Endothelial cell (in vitro differentiated cells): ENCODE data around the gene DTNBP1. TPM values are rescaled to one million over a fixed set of nuclear protein-coding genes. Genes with fewer than 3 reads are reported as not detected.
"Not testable (repeated sequence)": the region's sequence is repeated elsewhere in the genome, so short reads cannot be mapped to it uniquely, and the experiment has no call there.

Experiments used
- DNase-seq: peaks from one replicate; pipeline ENCODE4 v3.0.0; 2021; ENCODE audit warnings: low spot score
- H3K27ac Mint-ChIP-seq: one replicate; pipeline ENCODE4 v1.8.0; 2021; ENCODE audit warnings: mixed read lengths, inconsistent platforms; ENCODE audit not compliant: unreplicated experiment
- H3K27me3 Mint-ChIP-seq: one replicate; pipeline ENCODE4 v1.8.0; 2021; ENCODE audit warnings: mild to moderate bottlenecking, moderate library complexity, mixed read lengths, inconsistent platforms; ENCODE audit not compliant: unreplicated experiment
- H3K36me3 Mint-ChIP-seq: one replicate; pipeline ENCODE4 v1.8.0; 2021; ENCODE audit warnings: mild to moderate bottlenecking, low read depth, mixed read lengths, inconsistent platforms; ENCODE audit not compliant: unreplicated experiment
- H3K4me1 Mint-ChIP-seq: one replicate; pipeline ENCODE4 v1.8.0; 2021; ENCODE audit warnings: mild to moderate bottlenecking, mixed read lengths, inconsistent platforms; ENCODE audit not compliant: unreplicated experiment
- H3K4me3 Mint-ChIP-seq: one replicate; pipeline ENCODE4 v1.8.0; 2021; ENCODE audit warnings: mild to moderate bottlenecking, mixed read lengths, inconsistent platforms; ENCODE audit not compliant: unreplicated experiment
- H3K9me3 Mint-ChIP-seq: one replicate; pipeline ENCODE4 v1.8.0; 2021; ENCODE audit warnings: mixed read lengths, inconsistent platforms; ENCODE audit not compliant: unreplicated experiment
- total RNA-seq: library from RNA; stranded (reverse); fragmentation: NEBNext Ultra II Directional; extraction: Animal tissue kit (Norgen Biotek cat#: 25700); gene quantifications from one replicate; pipeline ENCODE4 v1.2.1, GENCODE V29; 2021; ENCODE audit not compliant: unreplicated experiment
- TF ChIP-seq, protein P1 (sequence below): fragments of 200-600 bp; sonication (generic); IDR thresholded peaks from one replicate; pipeline ENCODE4 v1.5.0; 2021; ENCODE audit warnings: antibody characterized with exemption; ENCODE audit not compliant: unreplicated experiment

Gene DTNBP1
- total RNA-seq, 1 donor from 2014 or later: 19.3 TPM

DNA sequence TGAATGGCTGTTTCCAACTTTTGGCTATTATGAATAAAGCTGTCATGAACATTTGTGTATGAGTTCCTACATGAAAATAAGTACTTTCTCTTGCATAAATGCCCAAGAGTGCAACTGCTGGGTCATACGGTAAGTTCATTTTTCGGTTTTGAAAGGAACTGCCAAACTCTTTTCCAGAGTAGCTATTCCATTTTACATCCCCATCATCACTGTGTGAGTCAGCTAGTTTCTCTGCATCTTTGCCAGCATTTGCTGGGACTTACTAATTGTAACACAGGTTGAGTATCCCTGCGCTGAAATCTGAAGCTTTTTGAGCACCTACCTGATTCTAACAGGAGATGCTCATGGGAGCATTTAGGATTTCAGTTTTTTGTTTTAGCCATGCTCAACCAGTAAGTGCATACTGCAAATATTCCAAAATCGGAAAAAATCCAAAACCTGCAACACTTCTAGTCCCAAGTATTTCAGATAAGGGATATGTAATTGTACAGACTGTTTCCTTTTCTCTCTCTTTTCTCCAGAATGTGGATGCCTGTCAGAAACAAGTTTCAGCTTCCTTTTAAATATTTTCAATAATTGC is 118.4 kb downstream of the DTNBP1 start:
- peaks cover 9% of the 10 kb centered on the region for H3K36me3 Mint-ChIP-seq
- no peak overlapping the region for H3K4me3 Mint-ChIP-seq
- no peaks in the 10 kb centered on the region for H3K27me3 Mint-ChIP-seq
- no peaks in the 10 kb centered on the region for H3K9me3 Mint-ChIP-seq
- DNase-seq: no peak
- H3K27ac Mint-ChIP-seq: no peak overlapping the region
- TF ChIP-seq, protein P1, sequence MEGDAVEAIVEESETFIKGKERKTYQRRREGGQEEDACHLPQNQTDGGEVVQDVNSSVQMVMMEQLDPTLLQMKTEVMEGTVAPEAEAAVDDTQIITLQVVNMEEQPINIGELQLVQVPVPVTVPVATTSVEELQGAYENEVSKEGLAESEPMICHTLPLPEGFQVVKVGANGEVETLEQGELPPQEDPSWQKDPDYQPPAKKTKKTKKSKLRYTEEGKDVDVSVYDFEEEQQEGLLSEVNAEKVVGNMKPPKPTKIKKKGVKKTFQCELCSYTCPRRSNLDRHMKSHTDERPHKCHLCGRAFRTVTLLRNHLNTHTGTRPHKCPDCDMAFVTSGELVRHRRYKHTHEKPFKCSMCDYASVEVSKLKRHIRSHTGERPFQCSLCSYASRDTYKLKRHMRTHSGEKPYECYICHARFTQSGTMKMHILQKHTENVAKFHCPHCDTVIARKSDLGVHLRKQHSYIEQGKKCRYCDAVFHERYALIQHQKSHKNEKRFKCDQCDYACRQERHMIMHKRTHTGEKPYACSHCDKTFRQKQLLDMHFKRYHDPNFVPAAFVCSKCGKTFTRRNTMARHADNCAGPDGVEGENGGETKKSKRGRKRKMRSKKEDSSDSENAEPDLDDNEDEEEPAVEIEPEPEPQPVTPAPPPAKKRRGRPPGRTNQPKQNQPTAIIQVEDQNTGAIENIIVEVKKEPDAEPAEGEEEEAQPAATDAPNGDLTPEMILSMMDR: no peak
- H3K4me1 Mint-ChIP-seq: peaks cover 25% of the 10 kb centered on the region

DNA sequence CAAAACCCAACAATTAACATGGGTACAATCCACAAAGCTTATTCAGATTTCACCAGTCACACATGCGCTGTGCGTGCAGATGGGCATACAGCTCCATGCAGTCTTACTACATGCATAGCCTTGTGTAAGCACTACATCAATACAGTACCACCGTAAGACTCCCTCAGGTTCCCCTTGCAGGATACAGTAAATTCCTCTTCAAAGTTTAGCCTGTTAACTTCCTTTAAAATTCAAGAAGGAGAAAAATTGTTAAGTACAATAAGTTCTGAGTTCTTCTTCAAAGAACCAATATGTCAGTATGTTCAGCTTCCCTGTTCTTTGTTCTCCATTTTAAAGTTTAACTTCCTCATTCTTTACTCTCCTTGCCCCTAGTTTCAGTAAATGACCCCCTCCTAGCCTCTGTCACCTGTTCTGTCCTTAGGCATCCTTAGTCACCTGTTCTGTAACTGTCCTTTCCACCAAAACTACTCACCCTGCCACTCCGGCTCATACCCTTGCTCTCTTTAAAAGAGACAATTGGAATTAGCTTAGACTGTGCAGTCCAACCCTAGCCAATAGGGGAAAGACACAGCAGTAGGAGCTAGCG is 119.4 kb downstream of the DTNBP1 start:
- not testable (repeated sequence) for H3K27ac Mint-ChIP-seq, DNase-seq, H3K27me3 Mint-ChIP-seq, H3K9me3 Mint-ChIP-seq, H3K36me3 Mint-ChIP-seq
- H3K4me1 Mint-ChIP-seq: peaks cover 31% of the 10 kb centered on the region
- peak overlapping the region; percentile 60 for H3K4me3 Mint-ChIP-seq

DNA sequence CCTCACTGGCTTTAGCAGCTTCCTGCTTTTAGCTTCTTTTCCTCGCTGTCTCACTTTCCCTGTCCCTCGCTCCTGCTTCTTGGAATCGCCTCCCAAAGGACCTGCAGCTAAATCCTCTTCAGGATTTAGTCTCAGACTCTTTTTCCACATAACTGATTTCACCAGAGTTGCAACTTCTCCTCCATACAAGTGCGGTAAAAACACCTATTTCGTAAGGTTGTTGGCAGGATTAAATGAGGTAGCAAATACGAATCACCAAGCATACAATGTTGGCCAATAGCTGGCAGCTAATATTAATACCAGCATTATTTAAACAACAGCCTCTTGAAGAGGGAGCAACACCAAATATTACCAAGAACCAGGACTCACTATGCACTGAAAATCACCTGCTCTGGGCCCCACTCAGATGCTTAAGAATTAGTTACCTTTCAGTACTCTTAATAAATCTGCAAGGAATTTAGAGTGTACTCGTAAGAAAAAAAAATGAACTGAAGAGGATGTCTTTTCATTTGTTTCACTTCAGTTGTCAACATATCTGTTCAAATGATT is 123.0 kb downstream of the DTNBP1 start:
- no peaks in the 10 kb centered on the region for H3K9me3 Mint-ChIP-seq
- no peak overlapping the region for H3K27ac Mint-ChIP-seq
- no peaks in the 10 kb centered on the region for H3K27me3 Mint-ChIP-seq
- no peak for DNase-seq
- peaks cover 9% of the 10 kb centered on the region for H3K36me3 Mint-ChIP-seq
- peaks cover 15% of the 10 kb centered on the region for H3K4me1 Mint-ChIP-seq
- H3K4me3 Mint-ChIP-seq: no peak overlapping the region
- TF ChIP-seq, protein P1: no peak

DNA sequence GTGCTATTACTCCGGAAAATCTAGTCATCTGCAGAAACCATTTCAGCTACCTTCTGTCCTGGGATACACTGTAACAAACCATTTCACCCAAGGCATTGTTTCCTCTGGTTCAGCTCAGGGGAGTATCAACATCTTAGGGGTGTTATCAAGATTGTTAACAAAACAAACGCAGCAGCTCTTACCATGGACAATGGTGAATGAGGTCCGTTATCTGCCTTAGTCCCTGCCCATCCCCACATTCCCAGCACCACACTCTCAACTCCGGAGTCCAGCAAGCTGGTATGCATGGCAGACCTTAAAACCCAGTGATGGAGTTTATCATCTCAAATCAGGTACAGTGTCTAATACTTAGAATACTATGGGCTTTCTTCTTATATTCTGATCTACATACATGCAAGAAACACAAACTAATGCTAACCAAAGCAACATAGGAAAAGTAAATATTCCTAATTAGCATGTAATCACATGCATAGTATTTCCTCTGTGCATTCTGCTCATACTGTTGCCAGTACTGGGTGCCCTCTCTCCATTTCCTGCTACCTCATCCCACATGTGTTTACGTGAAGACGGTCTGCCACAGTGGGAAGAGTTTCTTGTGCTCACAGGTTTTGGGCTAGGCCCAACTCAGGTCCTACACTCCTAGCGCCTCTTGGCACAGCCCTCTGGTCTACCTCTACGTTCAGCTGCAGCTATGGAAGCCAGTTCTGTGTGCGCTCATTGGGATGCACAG is 123.9 kb downstream of the DTNBP1 start:
- Mint-ChIP-seq H3K36me3 (peaks cover 6% of the 10 kb centered on the region), H3K27ac (no peak overlapping the region), H3K4me3 (no peak overlapping the region), H3K9me3 (no peaks in the 10 kb centered on the region), H3K4me1 (peaks cover 14% of the 10 kb centered on the region), H3K27me3 (no peaks in the 10 kb centered on the region)
- no peak for DNase-seq
- TF ChIP-seq, protein P1: no peak

DNA sequence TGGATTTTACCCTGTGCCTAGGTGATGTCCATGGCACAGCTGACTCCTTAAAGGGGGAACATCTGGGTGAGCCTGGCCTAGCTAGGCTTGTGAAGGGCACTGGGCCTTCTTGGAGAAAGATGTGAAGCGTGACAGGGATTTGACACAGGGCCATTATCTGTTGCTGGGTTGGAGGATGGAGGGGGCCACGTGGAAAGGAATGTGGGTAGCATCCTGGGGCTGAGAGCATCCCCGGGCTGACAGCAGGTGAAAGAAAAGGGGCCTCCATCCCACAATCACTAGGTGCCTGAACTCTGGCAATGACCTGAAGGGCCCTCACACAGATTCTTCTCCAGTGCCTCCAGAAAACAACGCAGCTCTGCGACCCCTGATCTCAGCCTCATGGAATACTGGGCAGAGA is 124.7 kb downstream of the DTNBP1 start:
- H3K27ac Mint-ChIP-seq: no peak overlapping the region
- peaks cover 2% of the 10 kb centered on the region for H3K27me3 Mint-ChIP-seq
- H3K4me3 Mint-ChIP-seq: no peak overlapping the region
- TF ChIP-seq, protein P1: no peak
- DNase-seq: no peak
- H3K9me3 Mint-ChIP-seq: no peaks in the 10 kb centered on the region
- no peaks in the 10 kb centered on the region for H3K36me3 Mint-ChIP-seq
- peaks cover 14% of the 10 kb centered on the region for H3K4me1 Mint-ChIP-seq
